Tibial nerve (tissue), 4 donors: ENCODE data around the gene LMOD3.

Source experiments
- EP300 ChIP-seq, 2 donors: sonication (generic); formaldehyde crosslinking; IDR thresholded peaks; one replicate each; pipeline ENCODE4 v1.6.1; 2017; ENCODE audit warnings: antibody characterized with exemption in 2 of 2, mild to moderate bottlenecking in 1 of 2
- POLR2A ChIP-seq, 2 donors: fragments of 450-650 bp; IDR thresholded peaks; one replicate each; pipeline ENCODE4 v1.6.1; 2017; ENCODE audit warnings: antibody characterized with exemption in 2 of 2, mild to moderate bottlenecking in 2 of 2, moderate library complexity in 2 of 2
- TF ChIP-seq, protein P1 (sequence below), 5 experiments: fragments of 200-600 bp in 3 of 5; fragments of 450-650 bp in 2 of 5; sonication (generic) in 3 of 5; IDR thresholded peaks; one replicate each; pipeline ENCODE4 v1.5.1; 2016 to 2019; ENCODE audit warnings: antibody characterized with exemption in 5 of 5, mild to moderate bottlenecking in 3 of 5, moderate library complexity in 2 of 5

DNA sequence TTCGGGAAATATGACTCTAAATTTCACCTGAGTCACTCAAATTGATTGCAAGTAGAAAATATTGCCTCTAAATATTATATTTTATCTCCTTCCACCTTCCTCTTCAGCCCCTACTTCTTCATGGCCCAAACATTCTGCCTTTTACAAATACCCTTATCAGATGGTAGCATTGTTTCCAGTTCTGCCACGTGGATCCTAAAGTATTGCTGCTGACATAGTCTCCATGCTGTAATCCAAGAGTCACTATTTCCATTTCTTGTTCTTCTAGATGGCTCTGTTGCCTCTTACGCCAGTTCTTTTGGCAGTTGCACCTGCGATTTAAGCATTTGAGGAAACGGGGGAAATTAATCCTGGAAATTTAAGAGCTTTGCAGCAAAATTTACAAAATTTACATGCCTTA is 13.6 kb downstream of the LMOD3 start:
- TF ChIP-seq, protein P1, sequence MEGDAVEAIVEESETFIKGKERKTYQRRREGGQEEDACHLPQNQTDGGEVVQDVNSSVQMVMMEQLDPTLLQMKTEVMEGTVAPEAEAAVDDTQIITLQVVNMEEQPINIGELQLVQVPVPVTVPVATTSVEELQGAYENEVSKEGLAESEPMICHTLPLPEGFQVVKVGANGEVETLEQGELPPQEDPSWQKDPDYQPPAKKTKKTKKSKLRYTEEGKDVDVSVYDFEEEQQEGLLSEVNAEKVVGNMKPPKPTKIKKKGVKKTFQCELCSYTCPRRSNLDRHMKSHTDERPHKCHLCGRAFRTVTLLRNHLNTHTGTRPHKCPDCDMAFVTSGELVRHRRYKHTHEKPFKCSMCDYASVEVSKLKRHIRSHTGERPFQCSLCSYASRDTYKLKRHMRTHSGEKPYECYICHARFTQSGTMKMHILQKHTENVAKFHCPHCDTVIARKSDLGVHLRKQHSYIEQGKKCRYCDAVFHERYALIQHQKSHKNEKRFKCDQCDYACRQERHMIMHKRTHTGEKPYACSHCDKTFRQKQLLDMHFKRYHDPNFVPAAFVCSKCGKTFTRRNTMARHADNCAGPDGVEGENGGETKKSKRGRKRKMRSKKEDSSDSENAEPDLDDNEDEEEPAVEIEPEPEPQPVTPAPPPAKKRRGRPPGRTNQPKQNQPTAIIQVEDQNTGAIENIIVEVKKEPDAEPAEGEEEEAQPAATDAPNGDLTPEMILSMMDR (IDR thresholded peaks at IDR 0.05): no peak
- TF ChIP-seq POLR2A (IDR thresholded peaks at IDR 0.05): no peak
- TF ChIP-seq EP300 (IDR thresholded peaks at IDR 0.05): no peak
